Astrocyte of the spinal cord (primary cell): ENCODE measurements around the gene CFAP20DC.

Experiments
- DNase-seq: peaks from one replicate; pipeline ENCODE4 v3.0.0; 2011; ENCODE audit warnings: low read depth, low spot score
- H3K4me3 ChIP-seq: 2 replicates; pipeline ENCODE4 v1.5.1; 2011; ENCODE audit warnings: low read depth, mild to moderate bottlenecking, low read length, moderate library complexity
- CTCF ChIP-seq: IDR thresholded peaks from 2 replicates; pipeline ENCODE4 v1.5.1; 2012; ENCODE audit warnings: low read depth, mild to moderate bottlenecking, low read length, inconsistent platforms
- in situ Hi-C: cut with HindIII; loops from 2 replicates; pipeline ENCODE4 v1.10.0; 2017; ENCODE audit warnings: low sequenced_read_pairs

The CFAP20DC gene

GRCh38 chr3:58996730-58997129 lies 53.1 kb downstream of the CFAP20DC start:
- H3K4me3 ChIP-seq: no peak overlapping the region
- no peak for TF ChIP-seq CTCF
- DNase-seq: no peak
- in situ Hi-C loops: no loop called here

- DNase-seq: peak; percentile 72
- in situ Hi-C loops: no loop called here
- no peak overlapping the region for H3K4me3 ChIP-seq
- peak; percentile 91 for TF ChIP-seq CTCF
These were observed 55.0 kb downstream of the CFAP20DC start for GRCh38 chr3:58994746-58995330.

DNA sequence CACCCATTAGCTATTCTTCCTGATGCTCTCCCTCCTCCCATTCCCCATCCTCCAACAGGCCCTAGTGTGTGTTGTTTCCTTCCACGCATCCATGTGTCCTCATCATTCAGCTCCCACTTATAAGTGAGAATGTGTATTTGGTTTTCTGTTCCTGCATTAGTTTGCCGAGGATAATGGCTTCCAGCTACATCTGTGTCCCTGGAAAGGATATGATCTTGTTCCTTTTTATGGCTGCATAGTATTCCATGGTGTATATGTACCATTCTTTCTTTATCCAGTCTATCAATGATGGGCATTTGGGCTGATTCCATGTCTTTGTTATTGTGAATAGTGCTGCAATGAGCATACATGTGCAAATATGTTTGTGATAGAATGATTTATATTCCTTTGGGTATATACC lies 56.3 kb downstream of the CFAP20DC start:
- no peak for TF ChIP-seq CTCF
- DNase-seq: no peak
- no peak overlapping the region for H3K4me3 ChIP-seq
- in situ Hi-C loops: no loop called here

DNA sequence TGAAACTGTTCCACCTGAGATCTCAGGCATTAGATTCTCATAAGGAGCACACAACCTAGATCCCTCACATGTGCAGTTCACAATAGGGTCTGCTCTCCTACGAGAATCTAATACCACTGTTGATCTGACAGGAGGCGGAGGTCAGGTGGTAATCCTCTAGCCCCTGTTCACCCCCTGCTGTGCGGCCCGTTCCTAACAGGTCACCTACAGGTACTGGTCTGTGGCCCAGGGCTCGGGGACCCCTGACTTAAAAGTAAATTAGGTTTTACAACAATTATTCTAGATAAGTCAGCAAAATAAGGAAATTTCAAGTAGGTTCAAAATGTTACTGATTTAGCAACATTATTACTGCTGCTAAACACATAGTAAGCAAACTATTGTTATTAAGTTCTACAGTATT lies 58.2 kb downstream of the CFAP20DC start:
- DNase-seq: no peak
- TF ChIP-seq CTCF: no peak
- H3K4me3 ChIP-seq: no peak overlapping the region
- in situ Hi-C loops: no loop called here

DNA sequence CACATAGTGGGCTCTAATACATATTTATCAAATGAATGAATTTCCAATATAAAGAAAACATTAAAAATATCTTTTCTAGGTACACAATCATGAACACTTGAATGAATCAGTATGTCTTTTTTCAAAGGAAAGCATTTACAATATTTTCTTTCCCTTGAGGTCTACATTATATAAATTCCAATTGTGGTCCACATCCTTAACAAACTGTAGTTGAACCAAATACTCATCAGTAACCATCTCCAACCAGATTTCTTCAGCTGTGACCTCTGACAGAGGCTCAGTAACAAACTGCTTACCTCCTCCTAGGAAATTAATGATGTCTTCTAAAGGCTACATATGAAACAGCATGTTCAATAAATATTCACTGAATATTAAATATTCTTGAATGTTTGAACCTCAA lies 58.8 kb downstream of the CFAP20DC start:
- no peak for TF ChIP-seq CTCF
- in situ Hi-C loops: no loop called here

DNA sequence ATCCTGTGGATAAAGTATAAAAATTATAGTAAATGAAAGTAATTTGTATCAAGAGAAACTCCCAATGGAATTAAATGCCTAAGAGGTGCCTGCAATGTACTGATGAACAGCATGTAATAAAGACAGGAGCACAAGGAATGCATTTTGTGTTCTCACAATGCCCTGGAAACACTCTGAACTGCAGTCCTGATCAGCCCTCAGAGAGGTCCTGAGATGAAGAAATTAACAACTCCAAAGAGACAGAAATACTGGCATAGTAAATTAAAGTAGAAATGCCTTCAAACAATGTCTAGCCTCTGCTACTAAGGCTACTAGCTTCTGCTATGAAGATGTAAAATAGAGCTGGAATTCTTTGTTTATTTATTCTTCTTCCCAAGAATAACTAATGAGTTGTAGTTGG lies 59.9 kb downstream of the CFAP20DC start:
- H3K4me3 ChIP-seq: no peak overlapping the region
- in situ Hi-C loops: no loop called here
- DNase-seq: no peak
- TF ChIP-seq CTCF: no peak

More for the DNA sequence above, 58.8 kb downstream of the CFAP20DC start:
- H3K4me3 ChIP-seq: no peak overlapping the region
- peak; percentile 15 for DNase-seq

DNA sequence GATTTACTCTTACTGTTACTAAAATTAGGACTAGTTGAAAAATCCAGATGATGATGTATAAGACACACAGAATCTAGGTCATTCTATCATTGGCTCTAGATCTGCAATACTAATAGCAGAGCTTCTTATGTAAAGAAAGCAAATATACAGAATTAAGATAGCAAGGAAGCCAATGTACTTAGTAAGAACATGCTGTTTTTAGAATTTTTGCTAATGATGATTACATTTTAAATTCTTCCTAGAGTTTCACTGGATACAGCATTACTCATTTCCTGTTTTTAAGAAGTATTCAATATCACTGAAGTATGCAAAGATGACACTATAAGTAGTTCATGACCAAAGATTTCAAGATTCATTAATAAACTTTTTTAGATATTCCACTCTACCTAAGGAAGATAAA lies 60.7 kb downstream of the CFAP20DC start:
- no peak for TF ChIP-seq CTCF
- peak; percentile 44 for DNase-seq
- no peak overlapping the region for H3K4me3 ChIP-seq
- in situ Hi-C loops: no loop called here
